ENCODE results near the gene EFHD1.
"Not testable (repeated sequence)": the region's sequence is repeated elsewhere in the genome, so short reads cannot be mapped to it uniquely, and the experiment has no call there.

Gene EFHD1

GRCh38 chr2:232655392-232655791 is 22.0 kb downstream of the EFHD1 start:
- DNase-seq, result no peak

DNA sequence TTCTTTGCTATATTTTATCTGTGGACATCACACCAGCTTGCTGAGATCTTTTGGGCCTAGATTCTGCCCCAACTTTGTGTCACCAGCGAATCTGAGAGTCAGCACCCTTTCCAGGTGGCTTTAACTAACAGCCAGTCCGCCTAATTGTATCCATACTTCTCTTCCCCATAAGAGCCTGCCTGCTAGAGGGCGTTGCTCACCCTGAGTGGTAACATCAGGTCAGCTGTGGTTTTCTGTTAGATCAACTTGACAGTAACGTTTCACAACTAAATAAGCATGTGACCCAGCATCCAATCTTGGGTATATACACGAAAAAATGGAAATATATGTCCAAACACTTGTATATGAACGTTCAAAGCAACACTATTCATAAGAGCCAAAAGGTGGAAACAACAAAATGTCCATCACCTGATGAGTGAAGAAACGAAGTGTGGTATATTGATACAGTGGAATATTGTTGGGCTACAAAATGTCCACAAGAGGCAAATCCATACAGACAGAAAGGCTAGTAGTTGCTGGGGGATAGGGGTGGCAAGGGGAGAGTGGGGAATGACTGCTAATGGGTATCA is 24.9 kb downstream of the EFHD1 start:
- DNase-seq, result no peak

DNA sequence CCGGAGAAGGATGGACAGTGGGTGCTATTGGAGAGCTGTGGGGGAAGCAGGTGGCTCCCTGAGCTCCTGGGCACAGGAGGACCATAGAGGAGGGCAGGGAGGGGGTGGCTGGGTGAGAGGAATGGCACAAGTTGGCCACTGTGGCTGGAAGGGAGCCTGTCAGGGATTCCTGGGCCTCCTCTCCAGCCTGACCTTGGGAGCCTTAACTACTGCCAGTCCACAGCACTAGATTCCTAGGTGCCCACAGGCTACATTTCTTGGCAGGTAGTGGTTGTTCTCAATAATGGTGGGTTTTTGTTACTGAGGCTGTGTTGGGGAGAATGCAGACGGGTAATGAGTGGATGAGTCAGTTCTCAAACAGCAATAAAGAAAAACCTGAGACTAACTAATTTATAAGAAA is 26.0 kb downstream of the EFHD1 start:
- DNase-seq, result no peak

- DNase-seq, result no peak
Measured at GRCh38 chr2:232662486-232663260, 29.3 kb downstream of the EFHD1 start.

DNA sequence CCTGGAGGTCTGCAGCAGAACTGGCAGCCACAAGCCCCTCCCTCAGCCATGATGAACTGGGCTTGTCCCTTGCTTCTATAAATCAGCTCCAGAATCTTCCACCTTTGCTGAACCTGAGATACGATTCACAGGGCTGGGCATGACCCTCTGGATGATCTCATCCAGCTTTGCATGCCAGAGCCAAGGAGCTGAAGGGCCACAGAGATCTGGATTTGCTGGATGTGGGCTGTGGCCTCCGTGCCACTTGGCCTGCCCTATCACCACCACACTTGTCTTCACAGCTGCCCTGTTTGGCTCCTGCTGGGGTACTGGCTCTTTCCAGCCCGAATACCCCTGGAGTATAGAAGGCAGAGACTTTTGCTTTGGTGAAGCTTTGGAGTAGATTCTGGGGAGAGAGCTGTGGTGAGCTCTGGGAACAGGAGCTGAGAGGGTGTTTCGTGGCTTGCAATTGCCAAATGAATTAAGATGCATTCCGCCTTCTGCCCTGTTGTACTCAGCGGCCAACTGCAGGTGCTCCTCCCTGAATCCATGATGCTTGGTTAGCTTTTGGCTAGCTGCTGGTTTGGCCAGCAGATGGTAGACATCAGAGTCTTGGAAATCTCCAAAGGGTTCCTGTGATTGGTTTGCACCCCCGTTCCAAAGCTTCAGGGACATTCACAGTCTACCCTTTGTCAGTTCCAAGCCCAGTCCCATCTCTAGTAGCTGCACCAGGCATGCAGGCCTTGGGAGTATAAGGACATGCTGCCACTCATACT is 32.8 kb downstream of the EFHD1 start:
- DNase-seq, result no peak

GRCh38 chr2:232667989-232668583 is 34.7 kb downstream of the EFHD1 start:
- no peak for DNase-seq

GRCh38 chr2:232668805-232669444 is 35.5 kb downstream of the EFHD1 start:
- no peak for DNase-seq

DNA sequence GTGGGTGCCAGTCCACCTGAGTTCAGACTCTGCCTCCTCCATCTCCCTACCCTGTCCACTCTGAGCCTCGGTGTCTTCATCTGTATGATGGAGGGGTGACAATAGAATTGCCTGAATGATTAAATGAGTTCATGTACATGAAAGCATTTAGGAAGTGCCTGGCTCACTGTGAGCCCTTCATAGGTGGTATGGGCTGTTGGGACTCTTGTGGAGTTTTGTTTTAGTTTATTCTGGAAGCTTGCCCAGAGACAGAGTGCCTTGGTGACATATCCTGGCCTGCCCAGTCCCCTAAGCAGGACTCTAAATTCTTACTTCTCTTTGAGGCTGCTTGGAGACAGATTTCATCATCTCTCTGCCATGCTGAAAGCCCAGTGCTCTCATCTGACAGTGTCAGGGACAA is 39.2 kb downstream of the EFHD1 start:
- DNase-seq, result no peak

DNA sequence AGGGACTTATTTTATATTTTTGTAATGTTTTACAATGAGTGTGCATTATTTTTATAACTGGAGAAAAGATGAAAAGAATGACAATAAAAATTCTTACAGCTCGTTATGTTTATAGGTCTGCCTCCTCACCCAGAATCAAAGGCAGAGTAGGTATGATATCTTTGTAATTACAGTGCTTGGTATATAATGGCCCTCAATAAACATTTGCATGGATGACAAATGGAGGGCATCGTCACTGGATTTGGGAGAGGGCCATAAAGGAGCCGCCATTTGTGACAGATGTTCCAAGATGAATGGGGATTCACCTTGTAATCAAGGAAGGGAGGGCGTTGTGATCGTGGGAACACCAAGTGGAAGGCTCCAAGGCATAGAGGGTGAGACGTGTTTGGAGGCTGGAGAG is 41.1 kb downstream of the EFHD1 start:
- no peak for DNase-seq

DNA sequence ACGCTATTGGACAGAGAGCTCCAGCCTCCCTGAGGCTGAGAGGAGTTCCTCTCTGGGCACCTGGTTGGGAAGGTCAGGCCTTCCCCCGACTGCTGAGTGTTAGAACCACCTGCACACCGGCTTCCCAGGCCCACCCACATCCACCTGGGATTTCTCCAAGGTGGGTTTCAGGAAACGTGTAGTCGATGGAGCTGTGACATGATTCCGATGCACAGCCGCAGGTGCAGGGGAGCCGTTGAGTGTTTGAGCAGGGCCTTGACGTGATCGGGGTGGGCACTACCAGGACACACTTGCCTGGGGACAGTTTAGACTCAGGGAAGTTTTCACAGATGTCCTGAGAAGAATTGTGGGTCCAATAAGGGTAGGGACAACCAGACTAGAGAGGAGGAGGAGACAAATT is 42.0 kb downstream of the EFHD1 start:
- no peak for DNase-seq

- DNase-seq, result no peak
Measured at GRCh38 chr2:232680006-232680405, 46.6 kb downstream of the EFHD1 start.

DNA sequence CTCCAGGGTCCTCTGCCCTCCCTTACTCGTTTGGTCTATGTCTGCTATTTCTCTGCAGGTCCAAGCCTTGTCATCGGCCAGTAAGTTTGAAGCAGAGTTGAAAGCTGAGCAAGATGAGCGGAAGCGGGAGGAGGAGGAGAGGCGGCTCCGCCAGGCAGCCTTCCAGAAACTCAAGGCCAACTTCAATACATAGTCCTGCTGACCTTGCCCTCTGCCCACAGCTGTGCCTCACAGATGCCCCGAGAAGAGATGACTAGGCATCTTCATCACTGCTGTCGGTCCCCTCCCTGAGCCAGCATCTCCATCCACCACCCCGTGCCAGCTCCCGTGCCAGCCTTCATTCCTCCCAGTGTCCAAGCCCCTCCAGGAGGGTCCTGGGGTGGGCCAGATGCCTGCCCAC is 48.1 kb downstream of the EFHD1 start:
- no peak for DNase-seq

GRCh38 chr2:232683368-232683767 is 50.0 kb downstream of the EFHD1 start:
- DNase-seq, result no peak

- not testable (repeated sequence) for DNase-seq
Measured at GRCh38 chr2:232685391-232685790, 52.0 kb downstream of the EFHD1 start.

DNA sequence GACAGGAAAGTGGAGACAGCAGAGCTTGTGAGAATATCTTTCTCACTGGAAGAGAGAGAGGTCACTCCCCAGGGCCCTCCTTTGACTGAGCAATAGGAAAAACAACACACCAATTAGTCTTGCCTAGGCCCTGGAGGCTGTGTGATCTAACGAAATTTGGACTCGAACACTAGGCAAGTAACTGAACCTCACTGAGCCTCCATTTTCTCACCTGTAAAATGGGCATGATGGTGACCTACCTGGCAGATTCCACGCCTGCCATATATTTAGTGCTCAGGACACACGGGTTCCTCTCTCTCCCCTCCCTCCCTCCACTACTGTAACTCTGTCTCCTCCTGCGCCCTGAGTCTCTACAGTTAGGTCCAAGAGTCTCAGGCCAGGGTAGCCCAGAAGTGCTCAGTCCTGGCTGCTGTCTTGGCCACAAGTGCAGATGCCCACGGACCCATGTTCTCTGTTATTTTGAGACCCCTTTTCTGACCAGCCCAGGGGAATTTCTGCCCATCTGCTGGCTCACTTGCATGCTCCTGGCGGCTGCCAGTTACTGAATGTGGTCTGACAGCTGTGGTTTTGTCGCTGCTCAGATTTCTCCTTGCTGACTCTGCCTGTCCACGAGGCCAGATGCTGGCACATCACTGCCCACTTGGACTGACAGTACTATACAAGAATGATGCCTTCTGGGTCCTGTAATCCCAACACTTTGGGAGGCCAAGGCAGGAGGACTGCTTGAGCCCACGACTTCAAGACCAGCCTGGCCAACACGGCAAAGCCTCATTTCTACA is 54.2 kb downstream of the EFHD1 start:
- DNase-seq, result no peak

- DNase-seq, result no peak
Measured at GRCh38 chr2:232688201-232688600, 54.8 kb downstream of the EFHD1 start.

DNA sequence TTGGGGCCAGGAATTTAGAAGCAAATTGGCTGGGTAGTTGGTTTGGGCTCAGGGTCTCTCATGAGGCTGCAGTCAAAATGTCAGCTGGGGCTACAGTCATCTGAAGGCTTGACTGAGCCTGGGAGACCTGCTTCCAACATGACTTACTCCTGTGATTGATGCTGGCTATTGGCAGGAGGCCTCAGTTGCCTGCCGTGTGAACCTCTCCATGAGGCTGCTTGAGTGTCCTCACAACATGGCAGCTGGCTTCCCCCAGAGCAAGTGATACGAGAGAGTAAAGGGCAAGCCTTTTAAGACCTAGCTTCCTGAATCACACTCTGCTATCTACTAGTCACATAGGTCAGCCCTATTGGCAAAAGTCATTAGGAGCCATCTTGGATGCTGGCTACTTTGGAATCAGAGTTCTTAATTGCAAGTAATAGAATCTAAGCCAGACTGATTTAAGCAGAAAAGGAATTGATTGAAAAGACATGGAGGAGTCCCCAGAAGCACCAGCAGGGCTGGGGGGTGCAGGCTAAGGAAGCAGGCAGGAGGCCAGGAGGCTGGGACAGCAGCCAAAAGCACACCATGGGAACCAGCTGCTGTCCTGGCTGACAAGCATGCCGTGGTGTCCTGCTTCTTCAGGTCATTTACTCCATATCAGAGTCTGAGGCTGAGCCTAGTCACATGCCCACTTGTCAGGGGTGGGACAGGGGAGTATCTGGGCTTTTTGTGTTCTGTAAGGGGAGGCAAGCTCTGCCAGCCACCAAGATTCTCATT is 55.9 kb downstream of the EFHD1 start:
- no peak for DNase-seq

GRCh38 chr2:232691117-232691516 is 57.7 kb downstream of the EFHD1 start:
- DNase-seq, result not testable (repeated sequence)

DNA sequence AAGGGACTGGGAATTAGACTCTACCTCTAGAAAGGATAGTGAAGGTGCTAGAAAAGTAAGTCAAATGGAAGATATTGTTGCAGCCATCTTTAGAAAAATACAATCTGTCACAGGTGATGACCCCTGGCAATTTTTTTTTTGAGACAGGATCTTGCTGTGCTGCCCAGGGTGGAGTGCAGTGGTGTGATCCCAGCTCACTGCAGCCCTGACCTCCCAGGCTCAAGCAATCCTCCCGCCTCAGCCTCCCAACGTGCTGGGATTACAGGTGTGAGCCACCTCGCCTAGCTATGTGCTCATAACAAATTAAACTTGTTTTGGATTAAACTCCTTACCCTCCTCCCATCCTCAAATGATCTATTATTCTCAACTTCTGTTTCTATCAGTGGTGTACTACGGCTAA is 59.9 kb downstream of the EFHD1 start:
- DNase-seq, result no peak

DNA sequence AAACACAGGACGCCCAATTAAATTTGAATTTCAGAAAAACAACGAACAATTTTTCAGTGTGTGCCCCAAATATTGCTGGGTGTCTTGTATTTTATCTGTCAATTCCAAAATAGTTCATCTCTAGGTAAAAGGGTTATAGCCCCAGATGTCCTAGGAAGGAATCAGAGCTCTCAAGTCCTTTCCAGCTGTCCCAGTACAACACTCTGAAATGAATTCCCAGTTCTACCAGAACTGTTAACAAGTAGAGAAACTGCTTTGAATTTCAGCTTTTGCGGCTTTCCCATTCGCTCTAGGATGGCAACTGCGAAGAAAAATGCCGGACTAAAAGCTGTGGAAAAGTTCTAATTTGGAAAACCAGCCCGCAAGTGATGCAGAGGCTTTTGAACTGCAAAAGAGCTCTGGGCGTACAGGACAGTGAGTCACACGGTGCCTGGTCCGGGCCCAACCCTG is 63.2 kb downstream of the EFHD1 start:
- no peak for DNase-seq

DNA sequence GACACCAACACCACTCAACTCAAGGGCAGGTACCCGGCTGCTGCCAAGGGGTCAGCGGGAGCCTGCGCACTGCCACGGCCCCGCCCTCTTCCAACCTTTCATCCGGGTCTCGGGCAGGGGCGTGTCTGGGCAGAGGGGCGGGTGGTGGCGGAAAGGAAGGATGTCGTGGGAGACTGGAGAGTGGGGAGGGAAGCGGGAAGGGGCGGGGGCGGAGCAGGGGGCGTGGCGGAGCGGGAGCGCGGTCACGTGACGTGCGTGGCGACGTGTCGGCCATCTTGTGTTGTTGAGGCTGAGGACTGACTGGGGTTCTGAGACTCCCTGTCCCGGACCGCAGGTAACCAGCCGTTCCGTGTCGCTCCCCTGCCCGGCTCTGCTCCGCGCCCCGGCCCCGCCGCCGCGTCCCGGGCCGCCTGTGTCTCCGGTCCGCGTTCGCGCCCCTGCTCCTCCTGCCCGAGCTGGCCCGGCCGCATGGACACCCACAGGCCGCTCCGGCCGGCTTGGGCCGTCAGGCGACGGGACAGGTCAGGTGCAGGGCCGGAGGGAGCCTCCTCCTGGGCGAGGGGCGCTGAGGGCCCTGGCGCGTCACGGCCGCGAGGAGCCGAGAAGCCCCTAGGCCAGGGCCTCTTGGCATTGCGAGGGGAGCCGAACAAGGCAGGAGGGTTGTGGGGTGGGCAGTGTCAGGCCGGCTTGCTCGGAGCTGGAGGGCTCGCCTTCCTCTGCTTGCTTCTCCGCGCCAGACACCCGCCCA is 63.8 kb downstream of the EFHD1 start, which contains the start of gene GIGYF2:
GIGYF2 (plus strand) TSS at position 273 of the 748 bp plus-strand sequence. CDS start 37,867 bp downstream, outside the sequence.
- DNase-seq, result peak; percentile 90

All from cortex of kidney (tissue), 1 donor.